HUES6 (cell line): ENCODE data around the gene EIF5.

Experiments
- H3K27ac ChIP-seq: 2 replicates; pipeline ENCODE4 v1.7.0; 2013; ENCODE audit warnings: low read depth, mild to moderate bottlenecking, low read length, inconsistent platforms
- H3K27me3 ChIP-seq: 2 replicates; pipeline ENCODE4 v1.6.1; 2013; ENCODE audit warnings: low read length; ENCODE audit not compliant: control insufficient read depth, insufficient read depth
- H3K36me3 ChIP-seq: 2 replicates; pipeline ENCODE4 v1.6.1; 2013; ENCODE audit warnings: low read length; ENCODE audit not compliant: control insufficient read depth, insufficient read depth
- H3K4me1 ChIP-seq: 2 replicates; pipeline ENCODE4 v1.6.1; 2013; ENCODE audit warnings: low read length; ENCODE audit not compliant: control insufficient read depth, insufficient read depth
- H3K4me3 ChIP-seq: 2 replicates; pipeline ENCODE4 v1.5.1; 2013; ENCODE audit warnings: low read depth, low read length
- H3K9ac ChIP-seq: one replicate; pipeline ENCODE4 v1.6.1; 2013; ENCODE audit warnings: mild to moderate bottlenecking, low read length
- H3K9me3 ChIP-seq: 2 replicates; pipeline ENCODE4 v1.6.1; 2013; ENCODE audit warnings: low read depth, low read length; ENCODE audit not compliant: control insufficient read depth, insufficient read depth

The EIF5 gene

GRCh38 chr14:103311171-103311997, 22.7 kb upstream of the EIF5 start:
- H3K9me3 ChIP-seq = no peaks in the 10 kb centered on the region; the same call in 1 of the 2 replicates
- H3K4me3 ChIP-seq = no peak overlapping the region
- no peak overlapping the region for H3K9ac ChIP-seq
- H3K36me3 ChIP-seq = no peaks in the 10 kb centered on the region
- H3K27ac ChIP-seq = no peak overlapping the region
- no peaks in the 10 kb centered on the region for H3K4me1 ChIP-seq
- H3K27me3 ChIP-seq = no peaks in the 10 kb centered on the region

- Histone ChIP-seq H3K27ac (no peak overlapping the region), H3K4me1 (peaks cover 4% of the 10 kb centered on the region), H3K36me3 (no peaks in the 10 kb centered on the region), H3K4me3 (no peak overlapping the region), H3K9me3 (no peaks in the 10 kb centered on the region; the same call in 1 of the 2 replicates), H3K9ac (no peak overlapping the region), H3K27me3 (no peaks in the 10 kb centered on the region)
Measured at GRCh38 chr14:103312006-103312635, 21.9 kb upstream of the EIF5 start.

- no peak overlapping the region for H3K9ac ChIP-seq
Measured at GRCh38 chr14:103313704-103314103, 20.3 kb upstream of the EIF5 start.

GRCh38 chr14:103314496-103315277, 19.4 kb upstream of the EIF5 start:
- H3K27me3 ChIP-seq = no peaks in the 10 kb centered on the region
- peaks cover 22% of the 10 kb centered on the region for H3K4me1 ChIP-seq
- H3K36me3 ChIP-seq = no peaks in the 10 kb centered on the region
- no peak overlapping the region for H3K9ac ChIP-seq
- H3K27ac ChIP-seq = no peak overlapping the region
- H3K4me3 ChIP-seq = no peak overlapping the region
- H3K9me3 ChIP-seq = no peaks in the 10 kb centered on the region

More at GRCh38 chr14:103313704-103314103, 20.3 kb upstream of the EIF5 start:
- Histone ChIP-seq H3K4me3 (no peak overlapping the region), H3K4me1 (peaks cover 14% of the 10 kb centered on the region), H3K27ac (no peak overlapping the region), H3K27me3 (no peaks in the 10 kb centered on the region), H3K36me3 (no peaks in the 10 kb centered on the region), H3K9me3 (no peaks in the 10 kb centered on the region)

GRCh38 chr14:103315351-103315911, 18.6 kb upstream of the EIF5 start:
- Histone ChIP-seq H3K4me1 (peaks cover 22% of the 10 kb centered on the region), H3K36me3 (no peaks in the 10 kb centered on the region), H3K27me3 (no peaks in the 10 kb centered on the region), H3K9ac (no peak overlapping the region), H3K9me3 (no peaks in the 10 kb centered on the region), H3K4me3 (no peak overlapping the region), H3K27ac (no peak overlapping the region)

- no peak overlapping the region for H3K27ac ChIP-seq
- H3K4me3 ChIP-seq = no peak overlapping the region
- no peak overlapping the region for H3K9ac ChIP-seq
- H3K36me3 ChIP-seq = no peaks in the 10 kb centered on the region
- no peaks in the 10 kb centered on the region for H3K9me3 ChIP-seq
- no peaks in the 10 kb centered on the region for H3K27me3 ChIP-seq
- peaks cover 22% of the 10 kb centered on the region for H3K4me1 ChIP-seq
Measured at GRCh38 chr14:103315941-103316340, 18.1 kb upstream of the EIF5 start.

GRCh38 chr14:103316721-103317121, 17.3 kb upstream of the EIF5 start:
- Histone ChIP-seq H3K9me3 (no peaks in the 10 kb centered on the region), H3K4me1 (peaks cover 22% of the 10 kb centered on the region), H3K36me3 (no peaks in the 10 kb centered on the region), H3K4me3 (no peak overlapping the region), H3K9ac (no peak overlapping the region), H3K27me3 (no peaks in the 10 kb centered on the region), H3K27ac (no peak overlapping the region)

- Histone ChIP-seq H3K36me3 (no peaks in the 10 kb centered on the region), H3K27ac (no peak overlapping the region), H3K9me3 (no peaks in the 10 kb centered on the region), H3K9ac (no peak overlapping the region), H3K4me1 (peaks cover 22% of the 10 kb centered on the region), H3K27me3 (no peaks in the 10 kb centered on the region), H3K4me3 (no peak overlapping the region)
Measured at GRCh38 chr14:103317251-103317650, 16.8 kb upstream of the EIF5 start.

- H3K9ac ChIP-seq = no peak overlapping the region
- H3K36me3 ChIP-seq = no peaks in the 10 kb centered on the region
- H3K9me3 ChIP-seq = no peaks in the 10 kb centered on the region
- H3K4me3 ChIP-seq = no peak overlapping the region
- H3K4me1 ChIP-seq = peaks cover 22% of the 10 kb centered on the region
- H3K27me3 ChIP-seq = no peaks in the 10 kb centered on the region
- no peak overlapping the region for H3K27ac ChIP-seq
Measured at GRCh38 chr14:103317976-103318580, 16.0 kb upstream of the EIF5 start.

GRCh38 chr14:103318750-103319419, 15.2 kb upstream of the EIF5 start:
- Histone ChIP-seq H3K4me1 (peaks cover 22% of the 10 kb centered on the region), H3K27ac (no peak overlapping the region), H3K4me3 (no peak overlapping the region), H3K36me3 (no peaks in the 10 kb centered on the region), H3K27me3 (no peaks in the 10 kb centered on the region), H3K9me3 (no peaks in the 10 kb centered on the region), H3K9ac (no peak overlapping the region)
